BE2C (cell line): ENCODE measurements around the gene MECR.
A peak's percentile ranks its signal among the peaks of the same experiment; 100 is the strongest.

Experiments used
- DNase-seq: peaks from one replicate; pipeline ENCODE4 v3.0.0-alpha.2; 2020
- H3K27me3 ChIP-seq: fragments of 250-450 bp; sonication (Bioruptor Pico); 2 replicates; pipeline ENCODE4 v1.5.1; 2020; ENCODE audit warnings: mild to moderate bottlenecking
- H3K36me3 ChIP-seq: fragments of 250-450 bp; sonication (Bioruptor Pico); 2 replicates; pipeline ENCODE4 v1.5.1; 2020; ENCODE audit warnings: mild to moderate bottlenecking
- H3K4me1 ChIP-seq: fragments of 250-450 bp; sonication (Bioruptor Pico); 2 replicates; pipeline ENCODE4 v1.5.1; 2020
- H3K4me3 ChIP-seq: 2 replicates; pipeline ENCODE4 v1.5.1; 2011; ENCODE audit warnings: low read depth, low read length
- H3K9me3 ChIP-seq: fragments of 250-450 bp; sonication (Bioruptor Pico); 2 replicates; pipeline ENCODE4 v1.5.1; 2020
- CTCF ChIP-seq: IDR thresholded peaks from 2 replicates; pipeline ENCODE4 v1.5.1; 2012; ENCODE audit warnings: mild to moderate bottlenecking, low read depth, low read length

MECR gene

GRCh38 chr1:29210278-29211085 is 20.3 kb downstream of the MECR start:
- Histone ChIP-seq H3K36me3 (peaks cover 9% of the 10 kb centered on the region), H3K4me3 (no peak overlapping the region), H3K27me3 (no peaks in the 10 kb centered on the region), H3K4me1 (no peaks in the 10 kb centered on the region), H3K9me3 (no peaks in the 10 kb centered on the region)
- TF ChIP-seq CTCF, result no peak
- DNase-seq, result no peak

DNA sequence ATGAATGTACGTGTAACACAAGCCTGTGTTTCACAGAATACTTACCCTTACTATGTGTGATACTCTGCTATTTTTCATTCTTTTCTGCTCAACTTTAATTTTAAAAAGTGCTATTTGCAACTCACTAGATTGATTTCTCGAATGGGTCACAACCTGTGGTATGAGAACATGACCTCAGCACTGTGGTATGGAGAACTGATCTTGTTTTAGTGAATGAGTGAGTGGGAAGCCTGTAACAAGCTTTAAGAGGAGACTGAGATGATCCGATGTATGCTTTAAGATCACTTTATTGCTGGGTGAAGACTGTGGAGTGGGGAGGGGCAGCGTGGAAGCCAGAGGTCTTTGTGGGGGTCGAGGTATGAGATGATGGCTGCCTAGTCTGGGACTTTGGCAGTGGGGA is 21.6 kb downstream of the MECR start:
- no peak for DNase-seq
- peaks cover 6% of the 10 kb centered on the region; the same call in 1 of the 2 replicates for H3K36me3 ChIP-seq
- no peaks in the 10 kb centered on the region for H3K4me1 ChIP-seq
- no peak for TF ChIP-seq CTCF
- no peaks in the 10 kb centered on the region for H3K9me3 ChIP-seq
- no peak overlapping the region for H3K4me3 ChIP-seq
- no peaks in the 10 kb centered on the region for H3K27me3 ChIP-seq

DNA sequence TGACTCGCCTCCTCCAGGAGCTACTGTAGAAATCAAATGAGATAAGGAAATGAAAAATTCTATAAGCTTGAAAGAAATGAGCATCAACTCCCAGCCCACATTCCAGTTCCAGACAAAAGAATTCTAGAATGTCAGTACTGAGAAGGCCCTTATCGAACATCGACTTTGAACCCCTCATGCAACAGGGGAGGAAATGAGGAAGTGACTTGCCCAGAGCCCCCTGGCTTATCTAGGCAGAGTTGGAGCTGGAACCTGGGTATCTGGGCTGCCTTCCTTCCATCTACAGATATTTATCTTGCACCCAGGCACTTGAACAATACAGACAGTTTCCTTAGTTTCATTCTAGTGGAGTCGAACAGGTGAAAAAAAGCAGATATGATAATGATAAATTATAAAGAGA is 22.3 kb downstream of the MECR start:
- no peak for TF ChIP-seq CTCF
- Histone ChIP-seq H3K4me1 (no peaks in the 10 kb centered on the region), H3K9me3 (no peaks in the 10 kb centered on the region), H3K4me3 (no peak overlapping the region), H3K36me3 (peaks cover 6% of the 10 kb centered on the region; the same call in 1 of the 2 replicates), H3K27me3 (no peaks in the 10 kb centered on the region)
- DNase-seq, result no peak

DNA sequence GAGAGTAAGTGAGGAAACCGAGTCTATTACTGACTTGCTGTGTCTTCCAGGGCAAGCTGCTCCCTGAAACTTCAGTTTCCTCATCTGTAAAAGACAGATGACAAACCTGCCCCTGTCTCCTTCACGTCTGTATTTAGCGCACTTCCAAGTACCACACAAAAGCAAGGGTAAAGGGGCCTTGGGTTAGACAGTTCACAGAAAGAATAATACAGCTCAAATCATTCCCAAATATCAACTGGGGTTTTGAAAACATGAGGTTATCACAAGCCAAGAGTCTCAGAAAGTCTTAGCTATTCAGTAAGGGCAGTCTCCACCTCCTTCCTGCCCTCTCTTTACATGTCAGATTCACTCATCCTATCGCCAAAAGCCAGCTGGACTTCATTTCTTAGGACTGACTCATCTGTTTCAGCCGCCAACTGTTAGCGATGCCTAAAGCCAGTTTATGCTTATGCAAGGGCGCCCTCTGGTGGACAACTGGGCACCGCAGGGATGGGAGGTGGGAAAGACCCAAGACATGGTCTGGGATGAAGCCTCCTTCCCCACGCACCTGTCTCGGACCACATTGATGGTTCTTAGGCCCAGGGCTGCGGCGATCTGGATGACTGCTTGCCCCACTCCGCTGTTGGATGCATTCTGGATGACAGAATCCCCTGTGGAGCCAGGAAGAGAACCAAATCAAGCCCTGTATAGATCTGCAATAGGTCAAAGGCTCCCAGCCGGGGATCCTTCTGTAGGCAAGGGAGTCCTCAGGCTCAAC is 28.0 kb downstream of the MECR start:
- Histone ChIP-seq H3K36me3 (peaks cover 11% of the 10 kb centered on the region), H3K4me1 (no peaks in the 10 kb centered on the region; the same call in 1 of the 2 replicates), H3K27me3 (no peaks in the 10 kb centered on the region), H3K4me3 (no peak overlapping the region), H3K9me3 (no peaks in the 10 kb centered on the region)
- peak; percentile 82 for TF ChIP-seq CTCF
- DNase-seq, result peak; percentile 87

DNA sequence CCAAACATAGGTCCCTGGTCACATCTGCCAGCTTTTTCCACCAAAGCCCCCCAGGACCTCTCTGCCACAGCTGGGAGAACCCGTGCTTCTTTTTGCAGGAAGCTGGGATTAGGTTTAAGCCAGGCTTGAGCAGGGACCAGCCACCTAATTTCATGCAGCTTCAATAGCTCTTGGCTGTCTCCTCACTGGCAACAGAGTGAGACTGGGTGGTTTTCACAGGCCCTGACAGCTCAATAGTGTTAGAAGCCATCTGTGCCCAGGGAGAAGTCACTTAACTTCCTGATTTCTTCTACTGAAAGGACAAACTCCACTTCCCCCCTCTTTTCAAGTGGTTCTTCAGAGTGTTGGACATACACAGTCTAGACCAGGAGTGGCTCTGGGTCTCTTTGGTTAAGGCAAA is 28.7 kb downstream of the MECR start:
- H3K36me3 ChIP-seq, result peaks cover 11% of the 10 kb centered on the region
- peaks cover 4% of the 10 kb centered on the region for H3K4me1 ChIP-seq
- H3K27me3 ChIP-seq, result no peaks in the 10 kb centered on the region
- H3K4me3 ChIP-seq, result no peak overlapping the region
- H3K9me3 ChIP-seq, result no peaks in the 10 kb centered on the region
- DNase-seq, result no peak
- no peak for TF ChIP-seq CTCF

DNA sequence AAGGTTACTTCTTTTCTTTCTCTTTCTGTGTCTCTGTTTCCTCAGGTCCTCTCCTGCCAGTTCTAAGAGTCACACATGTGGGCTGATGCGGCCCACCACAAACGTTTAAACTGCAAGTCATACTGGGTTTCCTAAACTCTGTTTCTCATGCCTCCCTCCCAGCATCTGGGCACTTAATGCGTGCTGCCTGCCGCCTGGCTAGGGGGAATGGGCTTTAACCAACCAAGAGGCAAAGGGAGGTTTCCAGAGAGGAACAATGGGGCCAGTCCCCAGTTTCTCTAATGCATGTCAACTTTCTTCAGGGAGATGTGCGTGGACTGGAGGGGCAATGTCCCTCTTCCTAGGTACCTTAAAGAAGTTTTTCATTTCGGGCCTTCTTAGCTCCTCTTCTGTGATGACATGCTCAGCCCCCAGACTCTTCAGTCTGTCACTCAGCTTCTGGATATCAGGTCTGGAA is 29.1 kb downstream of the MECR start:
- no peaks in the 10 kb centered on the region for H3K27me3 ChIP-seq
- no peak for TF ChIP-seq CTCF
- peaks cover 4% of the 10 kb centered on the region for H3K4me1 ChIP-seq
- no peak for DNase-seq
- peaks cover 11% of the 10 kb centered on the region for H3K36me3 ChIP-seq
- no peaks in the 10 kb centered on the region for H3K9me3 ChIP-seq
- no peak overlapping the region for H3K4me3 ChIP-seq
